ENCODE measurements around the gene SART3.
"Not testable (repeated sequence)": the region's sequence is repeated elsewhere in the genome, so short reads cannot be mapped to it uniquely, and the experiment has no call there.

The SART3 gene

DNA sequence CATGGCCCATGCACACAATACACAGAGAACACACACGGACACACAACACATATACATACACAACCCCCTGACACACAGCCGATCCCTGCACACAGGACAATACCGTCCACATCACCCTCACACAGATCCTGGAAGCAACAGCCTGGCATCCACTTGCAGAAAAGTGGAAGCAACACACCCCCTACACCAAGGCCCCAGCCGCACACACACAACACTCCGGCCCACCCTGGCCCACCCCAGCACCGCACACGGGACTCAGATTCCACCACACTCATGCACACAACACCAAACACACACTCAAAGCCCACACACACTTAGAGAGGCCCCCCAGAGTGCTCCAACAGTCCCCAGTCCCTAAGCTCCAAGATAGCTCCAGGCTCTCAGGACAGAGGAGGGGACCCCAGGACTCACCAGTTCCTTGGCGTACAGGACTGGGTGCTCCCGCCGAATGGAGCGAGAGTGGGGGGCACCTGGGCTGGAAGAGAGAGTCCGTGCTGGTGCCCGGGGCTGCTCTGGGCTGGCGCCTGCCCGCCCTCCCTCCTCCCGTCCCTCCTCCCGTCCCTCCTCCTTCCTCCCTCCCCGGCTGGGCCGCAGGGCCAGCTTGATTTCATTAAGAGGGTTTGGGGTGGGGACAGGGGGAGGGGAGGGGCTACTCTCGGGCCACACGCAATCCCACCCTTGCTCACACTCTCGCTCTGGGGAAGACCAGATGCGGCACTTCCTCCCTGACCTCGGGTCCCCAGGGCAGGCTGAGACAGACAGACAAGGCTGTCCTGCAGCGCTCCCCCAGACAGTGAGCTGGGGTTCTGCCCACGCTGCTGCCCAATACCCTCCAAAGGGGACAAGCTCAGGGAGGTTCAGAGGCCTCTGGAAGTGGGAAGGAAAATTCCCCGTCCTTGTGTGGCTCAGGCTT lies 36.8 kb upstream of the SART3 start, which contains the start of gene TMEM119:
TSS of gene TMEM119 (minus strand) at position 526 of the 913 bp plus-strand sequence. CDS start 5,701 bp downstream, outside the sequence.
- peak; percentile 60 for DNase-seq (ENCODE audit: low read depth)

GRCh38 chr12:108596854-108597558 lies 36.0 kb upstream of the SART3 start:
- no peak for DNase-seq (ENCODE audit: low read depth)

- DNase-seq (ENCODE audit: low read depth) = no peak
These were observed 35.0 kb upstream of the SART3 start for GRCh38 chr12:108595711-108596647.

- no peak for DNase-seq (ENCODE audit: low read depth)
These were observed 34.2 kb upstream of the SART3 start for GRCh38 chr12:108594960-108595710.

DNA sequence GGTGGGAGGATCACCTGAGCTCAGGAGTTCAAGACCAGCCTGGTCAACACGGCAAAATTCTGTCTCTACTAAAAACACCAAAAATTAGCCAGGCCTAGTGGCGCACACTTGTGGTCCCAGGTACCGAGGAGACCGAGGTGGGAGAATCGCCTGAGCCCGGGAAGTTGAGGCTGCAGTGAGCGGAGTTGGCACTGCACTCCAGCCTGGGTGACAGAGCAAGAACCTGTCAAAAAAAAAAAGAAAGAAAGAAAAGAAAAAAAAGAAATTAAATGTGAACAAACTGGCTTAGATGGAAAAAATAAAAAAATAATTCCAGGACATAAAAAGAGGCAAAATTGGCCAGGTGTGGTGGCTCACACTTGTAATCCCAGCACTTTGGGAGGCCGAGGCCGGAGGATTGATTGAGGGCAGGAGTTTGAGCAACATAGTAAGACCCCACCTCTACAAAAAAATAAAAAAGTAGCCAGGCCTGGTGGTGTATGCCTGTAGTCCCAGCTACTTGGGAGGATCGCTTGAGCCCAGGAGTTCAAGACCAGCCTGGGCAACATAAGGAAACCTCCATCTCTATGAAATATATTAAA lies 33.4 kb upstream of the SART3 start:
- no peak for DNase-seq (ENCODE audit: low read depth)

DNA sequence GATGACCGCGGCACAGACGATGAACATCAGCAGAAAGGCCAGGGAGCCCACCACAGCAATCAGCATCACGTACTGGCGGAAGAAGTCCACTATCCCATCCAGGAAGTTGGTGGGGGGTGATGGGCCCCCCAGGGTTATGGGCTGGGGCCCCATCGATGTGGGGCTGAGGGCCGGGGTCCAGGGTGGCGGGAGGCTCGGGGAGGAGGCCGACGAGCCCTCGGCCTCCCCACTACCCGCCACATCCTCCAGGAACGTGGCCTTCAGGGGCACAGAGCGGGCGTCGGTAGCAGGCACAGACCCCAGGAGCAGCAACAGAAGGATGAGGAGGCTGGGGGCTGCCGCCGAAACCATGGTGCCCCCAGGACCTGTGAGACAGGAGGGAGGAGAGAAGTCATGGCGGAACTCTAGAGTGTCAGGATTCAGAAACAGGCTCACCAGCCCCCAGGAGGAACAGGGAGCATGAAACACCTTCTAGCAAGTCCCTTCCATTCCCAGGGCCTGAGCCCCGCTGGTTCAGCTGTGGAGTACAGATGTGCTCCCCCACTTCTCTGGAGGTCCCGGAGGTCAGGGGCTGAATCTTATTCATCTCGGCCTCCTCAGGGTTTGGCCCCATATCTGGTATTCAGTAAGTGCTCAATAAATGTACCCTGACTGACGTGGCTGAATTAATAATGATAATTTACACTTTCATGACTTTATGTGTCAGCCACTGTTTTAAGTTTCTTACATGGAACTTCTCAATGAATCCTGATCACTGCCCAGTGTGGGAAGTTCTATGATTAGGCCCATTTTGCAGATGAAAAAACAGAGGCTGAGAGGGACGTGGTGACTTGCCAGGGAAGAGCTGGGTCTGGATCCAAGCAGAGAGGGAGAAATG lies 31.3 kb upstream of the SART3 start:
- DNase-seq (ENCODE audit: low read depth) = no peak

- DNase-seq (ENCODE audit: low read depth) = no peak
These were observed 30.5 kb upstream of the SART3 start for GRCh38 chr12:108591267-108591980.

- DNase-seq (ENCODE audit: low read depth) = not testable (repeated sequence)
These were observed 29.5 kb upstream of the SART3 start for GRCh38 chr12:108590463-108590862.

DNA sequence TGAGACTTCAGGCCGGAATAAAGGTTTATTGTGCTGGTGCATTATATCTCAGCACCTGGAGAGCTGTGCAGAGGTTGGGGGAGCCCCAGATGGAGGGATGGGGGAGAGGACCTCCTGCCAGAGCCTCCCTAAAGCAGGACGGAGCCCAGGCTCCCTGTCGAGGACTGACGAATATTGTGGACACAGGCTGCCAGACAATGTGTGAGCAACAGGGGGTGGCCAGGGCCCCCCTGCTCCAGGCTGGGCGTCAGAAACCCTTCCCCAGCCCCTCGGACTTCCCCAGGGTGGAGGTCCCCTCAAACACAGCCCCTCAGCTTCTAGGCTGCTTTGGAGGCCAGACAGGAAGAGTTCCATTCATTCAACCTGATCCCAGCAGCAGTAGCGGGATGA lies 28.9 kb upstream of the SART3 start:
- DNase-seq (ENCODE audit: low read depth) = no peak

DNA sequence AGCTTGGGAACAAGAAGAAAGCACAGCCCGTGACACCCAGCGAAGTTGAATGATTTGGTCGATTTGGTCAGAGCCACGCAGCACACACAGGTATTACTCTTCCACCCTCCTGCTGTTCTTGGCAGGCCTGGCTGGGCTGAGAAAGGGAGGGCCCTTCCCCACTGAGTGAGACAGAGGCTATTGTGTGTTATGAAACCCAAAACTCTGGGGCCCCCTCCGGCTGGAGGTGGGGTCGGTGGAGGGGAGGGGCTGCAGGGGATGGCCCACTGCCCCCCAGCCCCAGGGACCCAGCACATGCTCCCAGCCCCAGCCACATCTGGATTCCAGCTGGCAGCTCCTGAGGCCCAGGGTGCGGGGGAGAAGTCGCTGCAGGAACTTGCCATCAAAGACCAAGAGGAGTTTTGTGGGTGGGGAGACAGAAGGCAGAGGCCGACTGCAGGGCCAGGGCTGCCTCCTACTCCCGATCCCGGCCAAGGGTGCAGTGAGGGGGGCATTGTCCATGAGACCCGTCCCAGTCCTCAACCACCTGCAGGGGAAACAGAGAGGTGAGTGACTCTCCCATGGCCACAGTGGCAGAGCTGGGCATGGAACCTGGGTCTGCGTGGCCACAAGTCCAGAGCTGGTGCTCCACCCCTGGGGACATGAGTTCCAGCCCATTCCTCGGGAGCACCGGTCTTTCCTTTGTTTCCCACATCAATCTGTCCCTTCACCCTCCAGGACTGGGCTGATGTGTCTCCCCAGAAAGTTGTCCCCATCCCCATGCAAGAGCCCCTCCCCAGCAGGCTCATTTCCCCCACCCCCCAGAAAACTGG lies 28.3 kb upstream of the SART3 start:
- DNase-seq (ENCODE audit: low read depth) = no peak

- no peak for DNase-seq (ENCODE audit: low read depth)
These were observed 26.9 kb upstream of the SART3 start for GRCh38 chr12:108587826-108588225.

GRCh38 chr12:108586306-108586705 lies 25.3 kb upstream of the SART3 start:
- DNase-seq (ENCODE audit: low read depth) = no peak

GRCh38 chr12:108585864-108586263 lies 24.9 kb upstream of the SART3 start:
- DNase-seq (ENCODE audit: low read depth) = no peak

GRCh38 chr12:108584456-108585065 lies 23.6 kb upstream of the SART3 start:
- DNase-seq (ENCODE audit: low read depth) = no peak

GRCh38 chr12:108583991-108584390 lies 23.0 kb upstream of the SART3 start:
- DNase-seq (ENCODE audit: low read depth) = no peak

DNA sequence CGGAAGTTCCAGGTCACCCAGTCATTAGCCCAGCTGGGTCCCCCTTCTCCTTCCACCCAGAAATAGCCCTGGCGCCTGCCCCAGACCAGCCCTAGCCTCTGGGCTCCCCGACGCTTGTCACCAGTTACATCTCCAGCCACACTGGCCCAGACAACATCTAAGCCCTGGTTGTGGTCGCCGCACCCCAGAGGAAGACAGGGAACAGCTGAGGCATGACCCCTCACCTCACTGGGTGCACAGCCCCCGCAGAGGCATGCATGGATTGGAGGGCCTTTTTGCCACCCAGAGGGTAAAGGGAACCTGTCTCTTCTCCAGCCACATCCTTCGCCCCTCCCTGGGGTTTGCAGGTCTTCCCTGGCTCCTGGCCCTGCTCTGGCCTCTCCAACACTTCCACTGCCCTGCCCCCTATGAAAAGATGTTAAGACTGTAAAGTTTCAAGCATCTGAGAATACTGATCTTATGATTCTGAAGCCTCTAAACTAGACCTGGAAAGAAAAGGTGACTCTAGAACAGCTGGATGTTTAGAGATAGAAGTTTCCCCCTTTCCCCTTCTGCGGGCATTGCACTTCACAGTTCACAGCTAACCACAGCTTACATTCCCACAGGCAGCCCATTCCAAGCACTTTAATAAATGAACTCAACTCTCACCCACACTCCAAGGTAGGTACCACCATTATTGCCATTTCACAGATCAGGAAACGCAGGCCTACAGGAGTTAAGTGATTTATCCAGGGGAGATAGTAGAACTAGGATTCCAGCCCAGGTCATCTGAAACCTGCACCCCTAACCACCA lies 22.2 kb upstream of the SART3 start:
- DNase-seq (ENCODE audit: low read depth) = no peak

GRCh38 chr12:108582509-108582908 lies 21.5 kb upstream of the SART3 start:
- DNase-seq (ENCODE audit: low read depth) = no peak

All from GM04504 (cell line).